Stimulated activated CD4-positive, alpha-beta T cell treated with anti-CD3 and anti-CD28 coated beads, Interleukin-4, amount 100 ng/mL, for 24 hours (primary cell): ENCODE results near the gene ZNF385D.
"Not testable (repeated sequence)": the region's sequence is repeated elsewhere in the genome, so short reads cannot be mapped to it uniquely, and the experiment has no call there.

Experiments
- DNase-seq: peaks from one replicate; pipeline ENCODE4 v3.0.0-alpha.2; 2020

The ZNF385D gene

GRCh38 chr3:21434310-21434709 is 316.7 kb downstream of the ZNF385D start:
- no peak for DNase-seq

DNA sequence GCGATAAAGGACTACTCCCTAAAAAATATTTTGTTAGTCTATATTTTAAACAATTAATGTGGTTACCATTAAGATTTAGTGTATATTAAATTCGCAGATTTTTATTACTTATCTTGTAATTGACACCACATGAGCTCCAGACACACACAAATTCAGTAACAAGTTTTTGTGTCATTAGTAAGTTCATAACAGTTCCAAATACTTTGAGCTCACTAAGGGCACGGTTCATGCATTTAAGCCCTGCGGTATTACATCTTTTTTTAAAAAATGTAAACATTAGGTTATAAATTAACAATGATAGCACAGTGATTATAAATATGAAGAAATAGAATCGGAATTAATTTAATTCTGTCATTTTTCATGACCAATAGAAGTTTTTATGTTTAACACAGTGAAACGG is 317.3 kb downstream of the ZNF385D start:
- no peak for DNase-seq

DNA sequence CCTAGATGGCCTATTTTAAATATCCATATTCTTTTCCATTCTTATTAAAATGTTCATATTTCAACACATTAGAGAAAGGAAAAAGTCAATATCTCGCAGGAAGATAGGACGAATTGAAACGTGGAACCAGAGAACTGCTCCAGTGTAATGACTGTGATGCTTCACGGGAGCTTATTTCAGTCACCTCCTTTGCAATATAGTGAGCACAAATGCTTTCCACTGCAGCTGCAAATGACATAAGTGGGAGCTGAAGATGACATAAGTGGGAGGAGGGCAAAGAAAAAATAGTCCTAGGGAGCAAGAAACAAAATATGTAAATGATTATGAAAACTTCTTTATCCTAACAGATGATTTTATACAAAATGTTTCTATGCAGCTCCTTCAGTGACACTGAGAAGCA is 324.1 kb downstream of the ZNF385D start:
- DNase-seq = no peak

GRCh38 chr3:21425715-21426114 is 325.3 kb downstream of the ZNF385D start:
- DNase-seq = no peak

GRCh38 chr3:21421096-21421495 is 329.9 kb downstream of the ZNF385D start:
- DNase-seq = no peak

DNA sequence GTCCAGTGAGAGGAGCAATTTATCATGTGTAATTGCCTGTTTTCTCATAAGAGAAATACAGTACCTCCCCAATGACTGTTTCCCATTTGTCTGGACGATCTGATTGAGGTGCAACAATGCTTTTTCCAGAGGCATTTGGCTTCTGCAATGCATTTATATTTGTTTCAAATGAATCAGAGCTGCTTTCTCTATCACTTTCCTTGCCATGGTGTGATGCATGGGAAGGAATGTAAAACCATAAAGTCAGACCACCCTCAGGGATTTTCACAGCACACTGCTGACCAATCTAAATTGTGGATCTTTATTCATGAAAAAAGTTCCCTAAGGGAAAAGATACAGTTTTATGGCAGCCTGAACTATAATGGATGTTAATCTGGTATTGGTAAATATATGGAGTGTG is 333.0 kb downstream of the ZNF385D start:
- no peak for DNase-seq

- DNase-seq = no peak
These were observed 336.5 kb downstream of the ZNF385D start for GRCh38 chr3:21414506-21414905.

DNA sequence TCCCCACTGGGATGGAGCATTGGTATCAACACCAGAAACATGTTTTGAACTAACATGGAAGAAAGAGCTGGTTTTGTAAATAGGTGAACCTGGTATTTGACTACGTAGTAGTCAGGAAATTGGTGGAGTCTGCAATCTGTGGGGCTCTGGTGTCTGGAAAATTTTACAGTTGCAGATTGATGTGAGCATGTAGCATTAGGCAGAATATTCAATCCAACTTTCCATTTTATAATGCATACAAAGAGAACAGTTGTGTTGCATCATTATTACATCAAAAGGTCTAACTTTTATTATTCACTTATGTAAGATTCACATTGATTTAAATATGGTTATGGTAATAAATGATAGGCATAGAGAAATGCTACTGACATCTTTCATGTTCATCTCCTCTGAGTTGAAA is 340.0 kb downstream of the ZNF385D start:
- DNase-seq = no peak

DNA sequence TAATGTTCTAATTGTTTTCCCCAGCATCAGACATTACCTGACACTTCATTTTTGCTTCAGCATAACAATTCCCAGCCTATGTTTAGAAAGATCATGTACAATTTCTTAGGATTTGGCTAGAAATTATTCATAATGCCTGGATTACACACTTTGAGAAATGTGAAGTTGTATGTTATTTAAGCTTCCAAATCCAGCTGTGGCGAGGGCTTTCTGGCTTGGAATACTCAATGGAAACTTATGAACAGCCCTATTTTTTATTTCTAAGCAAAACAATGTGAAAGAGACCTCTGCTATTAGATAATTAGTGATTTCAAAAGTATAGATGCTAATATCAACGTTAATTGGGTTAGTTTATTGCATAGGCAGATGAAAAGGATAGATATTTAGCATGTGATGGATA is 341.6 kb downstream of the ZNF385D start:
- no peak for DNase-seq

DNA sequence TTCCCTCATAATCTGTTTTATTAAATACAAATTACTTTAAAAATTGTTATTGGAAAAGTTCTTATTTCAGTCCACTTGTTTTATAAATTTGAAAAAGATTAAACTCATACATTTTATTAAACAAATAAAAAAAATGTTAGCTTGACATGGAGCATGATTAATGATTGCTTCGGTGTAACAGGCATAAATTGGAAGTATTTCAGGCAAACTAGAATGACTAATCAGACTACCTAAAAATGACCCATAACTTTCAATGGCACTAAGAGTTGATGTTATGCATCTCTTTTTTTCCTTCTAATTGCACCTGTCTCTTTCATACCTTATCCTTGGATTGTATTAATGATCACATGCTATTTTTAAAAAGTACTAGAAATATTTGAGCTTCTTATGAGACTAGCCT is 343.3 kb downstream of the ZNF385D start:
- DNase-seq = no peak

- DNase-seq = no peak
These were observed 345.0 kb downstream of the ZNF385D start for GRCh38 chr3:21405671-21406667.

DNA sequence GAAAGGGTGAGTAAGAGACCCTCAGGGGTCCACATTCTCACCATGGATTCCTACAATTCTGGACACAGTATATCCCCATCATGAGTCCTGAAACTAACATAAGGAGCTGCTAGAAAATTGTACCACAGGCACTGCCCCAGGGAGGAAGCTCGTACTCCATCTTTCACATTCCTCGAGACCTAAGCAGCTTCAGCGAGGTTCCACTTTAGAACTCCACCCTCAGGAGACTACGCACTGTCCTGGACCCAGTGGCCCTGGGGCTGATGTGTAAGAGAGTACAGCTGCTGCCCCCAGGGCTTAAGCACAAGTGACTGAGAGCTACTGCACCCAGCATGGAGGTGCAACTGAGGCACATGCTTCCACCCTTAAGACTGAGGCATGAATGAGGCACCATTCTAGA is 352.5 kb downstream of the ZNF385D start:
- DNase-seq = no peak

GRCh38 chr3:21393683-21394311 is 357.2 kb downstream of the ZNF385D start:
- no peak for DNase-seq

GRCh38 chr3:21392526-21392925 is 358.5 kb downstream of the ZNF385D start:
- no peak for DNase-seq

DNA sequence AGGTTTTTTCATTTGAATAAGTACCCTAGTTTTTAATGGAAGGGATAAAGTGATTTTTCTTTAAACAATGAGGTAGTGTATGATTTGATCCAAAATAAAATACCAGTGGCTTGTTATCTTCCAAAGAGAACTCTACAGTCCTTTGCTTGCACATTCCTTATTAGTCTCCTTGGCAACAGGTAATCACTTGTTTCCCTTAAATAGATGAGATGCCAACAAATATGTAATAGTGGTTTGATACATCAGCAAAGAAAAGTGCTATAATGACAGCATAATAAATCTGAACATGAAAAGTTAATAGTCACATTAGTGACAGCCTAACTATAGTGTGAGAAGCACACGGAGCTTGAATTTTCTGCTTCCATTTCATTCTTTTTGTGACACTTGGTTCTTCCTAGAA is 360.2 kb downstream of the ZNF385D start:
- no peak for DNase-seq

GRCh38 chr3:21390136-21390535 is 360.9 kb downstream of the ZNF385D start:
- no peak for DNase-seq

GRCh38 chr3:21387142-21387826 is 363.7 kb downstream of the ZNF385D start:
- not testable (repeated sequence) for DNase-seq

- not testable (repeated sequence) for DNase-seq
These were observed 373.0 kb downstream of the ZNF385D start for GRCh38 chr3:21378036-21378435.

DNA sequence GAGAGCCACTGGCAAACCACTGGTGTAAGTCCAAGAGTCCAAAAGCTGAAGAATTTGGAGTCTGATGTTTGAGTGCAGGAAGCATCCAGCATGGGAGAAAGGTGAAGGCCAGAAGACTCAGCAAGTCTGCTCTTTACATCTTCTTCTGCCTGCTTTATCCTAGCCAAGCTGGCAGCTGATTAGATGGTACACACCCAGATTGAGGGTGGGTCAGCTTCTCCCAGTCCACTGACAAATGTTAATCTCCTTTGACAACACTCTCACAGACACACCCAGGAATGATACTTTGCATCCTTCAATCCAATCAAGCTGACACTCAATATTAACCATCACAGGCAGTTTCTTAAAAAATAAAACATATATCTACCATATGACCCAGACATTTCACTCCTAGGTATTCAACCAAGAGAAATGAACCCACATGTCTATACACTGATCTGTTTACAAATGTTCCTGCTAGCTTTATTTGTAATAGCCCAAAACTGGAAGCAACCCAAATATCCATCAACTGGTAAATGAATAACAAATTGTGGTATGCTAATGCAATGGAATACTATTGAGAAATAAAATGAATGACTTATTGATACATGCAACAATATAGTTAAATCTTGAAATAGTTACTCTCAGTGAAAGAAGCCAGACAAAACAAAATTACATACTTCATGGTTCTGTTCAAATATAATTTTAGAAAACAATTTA is 373.8 kb downstream of the ZNF385D start:
- DNase-seq = no peak

- no peak for DNase-seq
These were observed 378.7 kb downstream of the ZNF385D start for GRCh38 chr3:21372316-21372715.
